H1 (cell line): ENCODE measurements around the gene SLC30A3. TPM values are rescaled to one million over a fixed set of nuclear protein-coding genes. Genes with fewer than 3 reads are reported as not detected.

Experiments used
- CTCF ChIA-PET: fragments of 300-600 bp; sonication (Branson Sonifier 250); formaldehyde crosslinking; loops from one replicate; lab custom pipeline; 2021; ENCODE audit not compliant: partially characterized antibody; lab: Charles Lee
- POLR2A ChIA-PET: fragments of 300-600 bp; sonication (Branson Sonifier 250); formaldehyde crosslinking; loops from one replicate; lab custom pipeline; 2021; ENCODE audit warnings: inconsistent platforms; ENCODE audit not compliant: partially characterized antibody; lab: Charles Lee
- DNase-seq, 2 experiments: peaks; one replicate each; pipeline versions ENCODE4 v3.0.0 to v3.0.0-alpha.2; 2010 to 2022; ENCODE audit warnings: low spot score in 2 of 2, low read depth in 1 of 2, mixed read lengths in 1 of 2
- FAIRE-seq: peaks from 2 replicates; lab custom pipeline; 2011; peaks lifted over from hg19 to GRCh38; lab: Jason Lieb, UNC
- H2AFZ ChIP-seq: 2 replicates; pipeline ENCODE4 v1.8.1; 2012; ENCODE audit warnings: low read length, inconsistent platforms
- H2AK5ac ChIP-seq: 2 replicates; pipeline ENCODE4 v1.6.1; 2013; ENCODE audit warnings: low read depth, low read length
- H2BK120ac ChIP-seq: replicated peaks from 2 replicates; pipeline ENCODE3; 2013; ENCODE audit warnings: low read depth, low read length, inconsistent platforms
- H2BK12ac ChIP-seq: 2 replicates; pipeline ENCODE4 v1.6.1; 2013; ENCODE audit warnings: low read depth, low read length
- H2BK15ac ChIP-seq: 2 replicates; pipeline ENCODE4 v1.6.1; 2013; ENCODE audit warnings: low read length
- H2BK20ac ChIP-seq: 2 replicates; pipeline ENCODE4 v1.6.1; 2013; ENCODE audit warnings: low read length
- H2BK5ac ChIP-seq: 2 replicates; pipeline ENCODE4 v1.6.1; 2013; ENCODE audit warnings: low read depth, low read length
- H3K14ac ChIP-seq: 2 replicates; pipeline ENCODE4 v1.6.1; 2013; ENCODE audit warnings: inconsistent platforms; ENCODE audit not compliant: insufficient read length
- H3K18ac ChIP-seq: 2 replicates; pipeline ENCODE4 v1.6.1; 2013; ENCODE audit warnings: low read length; ENCODE audit errors: extremely low read depth
- H3K23ac ChIP-seq: 2 replicates; pipeline ENCODE4 v1.6.1; 2013; ENCODE audit warnings: inconsistent platforms; ENCODE audit not compliant: insufficient read length
- H3K23me2 ChIP-seq: 2 replicates; pipeline ENCODE4 v1.6.1; 2013; ENCODE audit warnings: low read depth, low read length
- H3K27ac ChIP-seq: 2 replicates; pipeline ENCODE4 v1.6.1; 2011; ENCODE audit warnings: low read depth, low read length, inconsistent platforms
- H3K27me3 ChIP-seq, 4 experiments: replicated peaks in 1 of 4; 1 replicate in 1 of 4; 2 replicates in 3 of 4; pipeline versions ENCODE4 v1.6.1 to v1.8.1; 2011 to 2013; ENCODE audit warnings: low read length in 3 of 4, mild to moderate bottlenecking in 3 of 4, inconsistent platforms in 2 of 4, mixed read lengths in 2 of 4, moderate library complexity in 1 of 4; ENCODE audit not compliant: control insufficient read depth in 3 of 4, insufficient read depth in 3 of 4; ENCODE audit errors: extremely low read depth in 1 of 4
- H3K36me3 ChIP-seq, 4 experiments: 2 replicates each; pipeline versions ENCODE4 v1.6.1 to v1.8.1; 2011 to 2013; ENCODE audit warnings: mild to moderate bottlenecking in 4 of 4, low read length in 3 of 4, moderate library complexity in 2 of 4, control low read depth in 1 of 4, inconsistent platforms in 1 of 4; ENCODE audit not compliant: insufficient read depth in 4 of 4, control insufficient read depth in 2 of 4
- H3K4ac ChIP-seq: replicated peaks from 2 replicates; pipeline ENCODE3; 2013; ENCODE audit warnings: low read length, low read depth, mixed read lengths, inconsistent platforms; ENCODE audit not compliant: insufficient read length
- H3K4me1 ChIP-seq, 4 experiments: replicated peaks in 1 of 4; 1 replicate in 1 of 4; 2 replicates in 3 of 4; pipeline versions ENCODE4 v1.6.1 to v1.8.1; 2011 to 2013; ENCODE audit warnings: low read length in 3 of 4, inconsistent platforms in 2 of 4, mixed read lengths in 1 of 4; ENCODE audit not compliant: insufficient read depth in 4 of 4, control insufficient read depth in 3 of 4
- H3K4me2 ChIP-seq, 2 experiments: 2 replicates each; pipeline versions ENCODE4 v1.6.1 to v1.8.1; 2011 to 2013; ENCODE audit warnings: low read depth in 2 of 2, low read length in 2 of 2, control low read depth in 1 of 2, inconsistent platforms in 1 of 2, mild to moderate bottlenecking in 1 of 2; ENCODE audit not compliant: insufficient read depth in 1 of 2
- H3K4me3 ChIP-seq, 4 experiments: fragments of 200-600, 300-600 bp in 1 of 4; sonication (generic), shearing (Covaris generic), sonication (Bioruptor Twin) in 1 of 4; 2 replicates each; pipeline versions ENCODE4 v1.5.1 to v1.8.1; 2011 to 2016; ENCODE audit warnings: low read length in 4 of 4, low read depth in 3 of 4, control low read depth in 2 of 4, inconsistent platforms in 2 of 4, mild to moderate bottlenecking in 2 of 4, mixed read lengths in 1 of 4, moderate library complexity in 1 of 4; ENCODE audit not compliant: insufficient read depth in 2 of 4; ENCODE audit errors: extremely low read depth in 1 of 4
- H3K56ac ChIP-seq: replicated peaks from 2 replicates; pipeline ENCODE3; 2013; ENCODE audit warnings: low read depth, mild to moderate bottlenecking, mixed read lengths, low read length, inconsistent platforms; ENCODE audit not compliant: insufficient read length
- H3K79me1 ChIP-seq: 2 replicates; pipeline ENCODE4 v1.6.1; 2013; ENCODE audit warnings: low read depth, low read length, control low read depth
- H3K79me2 ChIP-seq, 2 experiments: 2 replicates each; pipeline versions ENCODE4 v1.6.1 to v1.8.1; 2012 to 2013; ENCODE audit warnings: low read length in 2 of 2, mild to moderate bottlenecking in 2 of 2, inconsistent platforms in 1 of 2; ENCODE audit not compliant: insufficient read depth in 2 of 2, control insufficient read depth in 1 of 2
- H3K9ac ChIP-seq, 4 experiments: replicated peaks in 1 of 4; 1 replicate in 1 of 4; 2 replicates in 3 of 4; pipeline versions ENCODE4 v1.6.1 to v1.8.1; 2011 to 2013; ENCODE audit warnings: low read depth in 3 of 4, low read length in 3 of 4, control low read depth in 2 of 4, mild to moderate bottlenecking in 2 of 4, moderate library complexity in 2 of 4, inconsistent platforms in 1 of 4; ENCODE audit errors: extremely low read depth in 1 of 4
- H3K9me3 ChIP-seq, 2 experiments: 2 replicates each; pipeline versions ENCODE4 v1.6.1 to v1.8.1; 2012 to 2013; ENCODE audit warnings: mild to moderate bottlenecking in 2 of 2, moderate library complexity in 2 of 2, control low read depth in 1 of 2, inconsistent platforms in 1 of 2, low read depth in 1 of 2, low read length in 1 of 2, mixed read lengths in 1 of 2; ENCODE audit not compliant: insufficient read depth in 2 of 2
- H4K20me1 ChIP-seq, 2 experiments: replicated peaks in 1 of 2; 2 replicates each; pipeline versions ENCODE3 to v1.8.1; 2011 to 2013; ENCODE audit warnings: inconsistent platforms in 2 of 2, low read length in 2 of 2, mild to moderate bottlenecking in 1 of 2; ENCODE audit not compliant: insufficient read depth in 2 of 2, control insufficient read depth in 1 of 2
- H4K5ac ChIP-seq: 2 replicates; pipeline ENCODE4 v1.6.1; 2013; ENCODE audit warnings: low read length, low read depth, mixed read lengths, inconsistent platforms; ENCODE audit not compliant: insufficient read length
- H4K8ac ChIP-seq: 2 replicates; pipeline ENCODE4 v1.8.0; 2013; ENCODE audit warnings: mild to moderate bottlenecking, moderate library complexity, low read length, inconsistent platforms; ENCODE audit not compliant: insufficient read depth; ENCODE audit errors: extremely low read depth
- H4K91ac ChIP-seq: replicated peaks from 2 replicates; pipeline ENCODE3; 2013; ENCODE audit warnings: low read length, mixed read lengths, inconsistent platforms; ENCODE audit not compliant: insufficient read length
- BACH1 ChIP-seq: IDR thresholded peaks from 2 replicates; pipeline ENCODE4 v1.6.1; 2012; ENCODE audit warnings: low read length, improper control_type of control experiment
- BCL11A ChIP-seq, 2 experiments: IDR thresholded peaks; one replicate each; pipeline ENCODE4 v1.6.1; 2011; ENCODE audit warnings: low read depth in 2 of 2, low read length in 2 of 2, mild to moderate bottlenecking in 2 of 2
- CBX5 ChIP-seq: fragments of 300-800, 300-1000 bp; sonication (generic); IDR thresholded peaks from 2 replicates; pipeline ENCODE4 v1.7.1; 2016; ENCODE audit warnings: antibody characterized with exemption, low read length, low read depth
- CBX8 ChIP-seq: fragments of 300-800, 300-1000 bp; sonication (generic); IDR thresholded peaks from 2 replicates; pipeline ENCODE4 v1.7.1; 2016; ENCODE audit warnings: low read depth, low read length, borderline replicate concordance
- FOSL1 ChIP-seq: IDR thresholded peaks from 2 replicates; pipeline ENCODE4 v1.6.1; 2011; ENCODE audit warnings: mild to moderate bottlenecking, low read depth, low read length, moderate library complexity; ENCODE audit not compliant: insufficient read depth
- GABPA ChIP-seq: IDR thresholded peaks from 2 replicates; pipeline ENCODE4 v1.6.1; 2011; ENCODE audit warnings: mild to moderate bottlenecking, low read length, moderate library complexity, borderline replicate concordance; ENCODE audit not compliant: insufficient read depth
- JUND ChIP-seq: IDR thresholded peaks from 2 replicates; pipeline ENCODE4 v1.6.1; 2011; ENCODE audit warnings: mild to moderate bottlenecking, improper control_type of control experiment, low read length
- KDM5A ChIP-seq: fragments of 200-600 bp; IDR thresholded peaks from 2 replicates; pipeline ENCODE4 v1.7.1; 2012; ENCODE audit warnings: mild to moderate bottlenecking, low read length, inconsistent platforms, mixed read lengths
- POLR2A ChIP-seq, 2 experiments: IDR thresholded peaks; 1 replicate in 1 of 2; 2 replicates in 1 of 2; pipeline ENCODE4 v1.6.1; 2011; ENCODE audit warnings: low read depth in 2 of 2, low read length in 2 of 2, mild to moderate bottlenecking in 2 of 2; ENCODE audit errors: control extremely low read depth in 1 of 2
- SIX5 ChIP-seq: IDR thresholded peaks from 2 replicates; pipeline ENCODE4 v1.6.1; 2011; ENCODE audit warnings: mild to moderate bottlenecking, low read depth, low read length
- SP1 ChIP-seq: IDR thresholded peaks from 2 replicates; pipeline ENCODE4 v1.6.1; 2011; ENCODE audit warnings: low read depth, low read length
- SRF ChIP-seq: IDR thresholded peaks from 2 replicates; pipeline ENCODE4 v1.6.1; 2011; ENCODE audit warnings: mild to moderate bottlenecking, low read depth, low read length, moderate library complexity
- TAF1 ChIP-seq: IDR thresholded peaks from 2 replicates; pipeline ENCODE4 v1.6.1; 2011; ENCODE audit warnings: mild to moderate bottlenecking, low read depth, low read length
- TBP ChIP-seq: IDR thresholded peaks from 2 replicates; pipeline ENCODE4 v1.6.1; 2011; ENCODE audit warnings: low read depth, low read length, improper control_type of control experiment
- WGBS, 2 experiments: shearing (Covaris generic) in 1 of 2; methylation state at CpG; one replicate each; pipeline versions ENCODE4 v1.1.6 to v1.1.7; 2013 to 2015; ENCODE audit warnings: low lambda C conversion rate in 2 of 2, mixed read lengths in 2 of 2, inconsistent platforms in 1 of 2, low coverage in 1 of 2, missing lambda C conversion rate in 1 of 2; ENCODE audit not compliant: insufficient replicate concordance in 2 of 2, insufficient coverage in 1 of 2, insufficient read length in 1 of 2; ENCODE audit errors: extremely low coverage in 1 of 2, missing lambda C conversion rate in 1 of 2; 5-methylcytosine and 5-hydroxymethylcytosine counted together
- polyA plus RNA-seq, 7 experiments: library from polyadenylated mRNA; depleted of rRNA in 3 of 7; stranded (reverse) in 5 of 7; unstranded in 2 of 7; fragments of >200 nt in 5 of 7; fragments of 200-250 nt in 2 of 7; gene quantifications; 1 replicate in 5 of 7; 2 replicates in 1 of 7; 4 replicates in 1 of 7; pipeline versions ENCODE4 v1.2.1 to v1.2.3, GENCODE V29; 2011 to 2013; ENCODE audit warnings: missing spikeins in 2 of 7, mixed read lengths in 2 of 7
- total RNA-seq: library from RNA; stranded (reverse); fragmentation: NEBNext Ultra II Directional; extraction: Animal tissue kit (Norgen Biotek cat#: 25700); gene quantifications from 2 replicates; pipeline ENCODE4 v1.2.1, GENCODE V29; 2021

The SLC30A3 gene
- total and polyA plus RNA-seq, 2 of the 8 experiments (the other 6 are each of a cell fraction or from before 2014, with no cell fraction given): 15.2 to 30.7 TPM

- Histone ChIP-seq H3K9ac (no peak overlapping the region), H3K79me2 (no peaks in the 10 kb centered on the region), H2BK15ac (no peak overlapping the region), H3K18ac (no peak overlapping the region), H3K23me2 (no peaks in the 10 kb centered on the region), H3K9me3 (no peaks in the 10 kb centered on the region), H2AK5ac (no peak overlapping the region), H4K20me1 (peaks cover 4 to 18% of the 10 kb centered on the region in 2 experiments), H3K27me3 (no peaks in the 10 kb centered on the region), H3K36me3 (peaks cover 56 to 77% (median 75%) of the 10 kb centered on the region in 4 experiments), H4K5ac (no peak overlapping the region), H3K56ac (no peak overlapping the region), H2BK5ac (no peak overlapping the region), H3K4me2 (no peak overlapping the region), H2AFZ (no peak overlapping the region), H3K4me1 (no peaks in the 10 kb centered on the region), H3K23ac (no peak overlapping the region), H3K27ac (no peak overlapping the region), H4K91ac (no peak overlapping the region), H3K4me3 (no peak overlapping the region), H3K14ac (no peak overlapping the region), H4K8ac (no peak overlapping the region), H2BK120ac (no peak overlapping the region), H3K4ac (no peak overlapping the region), H2BK12ac (no peak overlapping the region), H3K79me1 (no peaks in the 10 kb centered on the region), H2BK20ac (no peak overlapping the region)
- 95% methylated on average over 24 of the region's 24 CpGs; no CpG with 5 or more reads in 1 of the 2 experiments for WGBS, 2 experiments
- ChIA-PET CTCF (interaction anchor here (0.7 to 3.9 kb wide), 14 partner anchors 10 to 143 kb away, joined by 3 to 32 read pairs (median 4); partner anchors contain the start of gene TRIM54), POLR2A (interaction anchor here (0.8 to 32.6 kb wide), 14 partner anchors 2 to 144 kb away, joined by 3 to 835 read pairs (median 4); partner anchors contain the start of genes ATRAID and CAD)
- no peak for FAIRE-seq
- no peak for DNase-seq
- TF ChIP-seq SIX5 (no peak), BACH1 (no peak), KDM5A (no peak), POLR2A (IDR thresholded peaks at IDR 0.05; ENCODE audit: control extremely low read depth in 1 of 2, low read depth in 2 of 2, low read length in 2 of 2) (no peak), CBX8 (no peak), BCL11A (IDR thresholded peaks at IDR 0.05; ENCODE audit: low read depth in 2 of 2, low read length in 2 of 2) (no peak), JUND (no peak), SRF (no peak), FOSL1 (no peak), TAF1 (no peak), GABPA (no peak), TBP (no peak), CBX5 (no peak), SP1 (no peak)
Observed at GRCh38 chr2:27241761-27242613, 20.9 kb downstream of the SLC30A3 start.
